LHCN-M2 (cell line): ENCODE measurements around the gene GUCD1. TPM values are rescaled to one million over a fixed set of nuclear protein-coding genes. Genes with fewer than 3 reads are reported as not detected.
"Not testable (repeated sequence)": the region's sequence is repeated elsewhere in the genome, so short reads cannot be mapped to it uniquely, and the experiment has no call there.

Experiments
- DNase-seq: peaks from one replicate; pipeline ENCODE4 v3.0.0-alpha.2; 2012; ENCODE audit warnings: low read depth
- polyA plus RNA-seq: library from polyadenylated mRNA; unstranded; fragments of >200 nt; gene quantifications from one replicate; pipeline ENCODE4 v1.2.1, GENCODE V29; 2012; ENCODE audit warnings: missing spikeins
- total RNA-seq: library from RNA; depleted of rRNA; stranded (reverse); fragments of >200 nt; gene quantifications from 2 replicates; pipeline ENCODE4 v1.2.3, GENCODE V29; 2014; rRNA removed

The GUCD1 gene
- total RNA-seq: 145 and 163 TPM in 2 replicates
- 81.2 TPM for polyA plus RNA-seq

DNA sequence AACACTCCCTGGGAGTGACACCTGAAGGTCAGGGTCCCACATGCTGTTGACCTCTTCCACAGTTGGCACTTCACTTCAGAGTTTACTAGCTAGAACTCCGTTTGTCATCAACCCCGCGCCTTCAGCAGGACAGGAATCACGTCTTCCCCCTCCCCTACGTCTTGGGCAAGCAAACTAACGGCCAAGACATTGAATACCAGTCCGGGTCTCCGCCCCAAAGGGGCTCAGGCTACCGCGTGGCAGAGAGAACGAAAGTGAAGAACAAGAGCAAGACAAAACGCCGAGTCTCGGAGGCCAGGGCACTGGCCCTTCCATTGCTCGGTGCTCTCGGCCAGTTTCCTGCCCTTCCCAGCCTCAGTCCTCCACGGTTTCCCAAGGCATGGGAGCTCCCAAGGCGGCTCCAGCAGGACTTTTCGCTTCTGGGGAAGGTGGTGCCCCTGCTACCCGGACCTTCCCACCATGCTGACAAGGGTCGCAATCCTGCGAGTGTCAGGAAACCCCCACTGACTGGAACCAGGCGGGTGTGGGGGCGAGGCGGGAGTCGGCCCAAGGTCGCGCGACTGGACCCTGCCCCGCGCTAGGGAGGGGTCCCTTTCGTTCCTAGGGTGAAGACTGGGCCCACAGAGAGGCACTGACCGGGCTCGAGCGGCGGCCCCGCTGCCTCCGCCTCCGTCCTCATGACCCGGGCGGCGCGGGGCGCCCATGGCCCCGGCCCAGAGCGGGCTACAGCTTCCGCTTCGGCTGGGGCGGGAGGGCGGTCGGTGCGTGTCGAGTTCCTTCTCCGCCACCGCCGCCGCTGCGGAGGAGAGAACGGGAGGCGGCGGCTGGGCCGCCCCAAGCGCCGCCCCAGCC lies at the start of gene GUCD1:
Gene GUCD1 (minus strand): TSS at position 826 of the 852 bp plus-strand sequence. CDS start 147 bp downstream, at position 679.
- DNase-seq: peak; percentile 34

DNA sequence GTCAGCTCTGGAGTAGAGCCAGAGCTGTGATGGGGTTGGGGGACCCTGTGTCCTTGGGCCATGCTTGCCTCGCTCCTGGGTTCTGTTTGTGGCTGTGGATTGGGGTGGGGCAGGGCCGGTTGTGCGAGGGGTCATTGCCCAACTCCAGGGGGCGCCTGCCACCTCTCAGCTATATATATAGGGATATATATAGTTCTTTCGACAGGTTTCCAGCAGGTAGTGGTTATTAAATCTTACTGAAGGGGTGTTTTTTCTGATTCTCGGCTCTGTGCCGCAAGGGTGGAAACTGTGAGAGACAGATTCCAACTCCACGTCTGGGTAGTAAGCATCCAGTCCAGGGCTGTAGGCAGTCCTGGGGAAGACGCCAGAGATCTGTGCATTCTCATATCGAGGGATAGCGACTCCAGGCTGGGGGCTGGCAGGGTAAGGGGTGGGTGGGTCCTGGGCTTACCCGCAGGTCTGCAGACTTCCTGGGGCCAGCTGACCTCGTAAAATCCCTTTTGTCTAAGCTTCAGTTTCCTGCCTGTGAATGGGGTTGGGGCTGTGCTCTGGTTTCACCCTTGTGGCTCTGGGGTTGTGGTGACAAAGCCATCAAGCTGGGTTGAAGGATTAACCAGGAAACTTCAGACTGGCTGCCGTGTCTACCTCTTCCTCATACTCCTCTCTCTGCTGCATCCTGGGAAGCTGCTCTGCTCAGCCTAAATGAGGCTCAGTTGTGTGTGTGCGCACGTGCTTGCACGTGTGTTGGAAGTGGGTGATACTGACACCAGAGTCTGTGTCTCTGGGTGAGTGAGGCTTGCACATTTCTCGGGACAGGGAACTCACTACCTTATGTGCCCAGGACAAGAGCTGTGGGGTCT lies 49.1 kb upstream of the GUCD1 start:
- DNase-seq: not testable (repeated sequence)

DNA sequence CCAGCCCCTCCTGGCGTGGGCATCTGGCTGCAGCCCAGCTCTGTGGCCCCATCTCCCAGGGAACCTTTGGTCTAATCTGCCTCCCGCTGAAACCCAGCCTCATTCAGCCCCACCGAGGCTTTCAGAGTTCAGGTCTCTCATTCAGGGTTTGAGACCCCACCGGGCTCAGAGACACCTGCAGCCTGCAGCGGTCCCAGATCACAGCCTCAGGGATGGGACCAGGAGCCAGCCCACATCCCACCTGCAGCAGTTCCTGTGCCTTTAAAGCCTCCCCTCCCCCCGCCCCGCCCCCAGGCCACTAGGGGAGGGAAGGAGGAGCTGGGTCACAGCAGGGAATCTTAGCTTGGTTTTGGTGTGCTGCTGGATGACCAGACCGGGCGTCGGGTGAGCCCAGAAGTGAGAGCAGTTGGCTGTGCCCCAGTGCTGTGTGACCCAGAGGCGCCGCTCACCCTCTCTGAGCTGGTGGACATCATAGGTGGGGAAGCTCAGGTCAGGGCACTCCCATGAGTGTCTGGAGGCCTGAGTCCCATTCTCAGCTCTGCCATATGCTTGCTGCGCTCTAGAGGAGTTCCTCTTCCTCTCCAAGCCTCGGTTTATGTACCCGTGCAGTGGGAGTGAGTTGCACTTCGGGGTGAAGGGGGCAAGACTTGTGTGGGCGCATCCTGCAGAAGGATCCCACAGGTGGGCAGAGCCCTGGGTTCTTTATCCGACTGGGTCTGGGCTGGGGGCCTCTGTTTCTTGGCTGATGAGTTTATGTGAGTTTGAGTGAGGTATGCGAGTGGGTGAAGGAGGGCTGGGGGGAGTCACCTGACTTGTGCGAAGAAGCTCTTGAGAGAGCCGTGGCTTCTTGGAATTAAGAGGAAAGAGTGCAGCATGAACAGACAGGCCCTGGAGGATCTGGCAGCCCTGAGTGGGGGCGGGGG lies 48.2 kb upstream of the GUCD1 start, which contains the start of gene GGT1:
Gene GGT1 (plus strand): TSS at position 347 of the 923 bp plus-strand sequence. CDS start 7,889 bp downstream, outside the sequence.
- DNase-seq: not testable (repeated sequence)

DNA sequence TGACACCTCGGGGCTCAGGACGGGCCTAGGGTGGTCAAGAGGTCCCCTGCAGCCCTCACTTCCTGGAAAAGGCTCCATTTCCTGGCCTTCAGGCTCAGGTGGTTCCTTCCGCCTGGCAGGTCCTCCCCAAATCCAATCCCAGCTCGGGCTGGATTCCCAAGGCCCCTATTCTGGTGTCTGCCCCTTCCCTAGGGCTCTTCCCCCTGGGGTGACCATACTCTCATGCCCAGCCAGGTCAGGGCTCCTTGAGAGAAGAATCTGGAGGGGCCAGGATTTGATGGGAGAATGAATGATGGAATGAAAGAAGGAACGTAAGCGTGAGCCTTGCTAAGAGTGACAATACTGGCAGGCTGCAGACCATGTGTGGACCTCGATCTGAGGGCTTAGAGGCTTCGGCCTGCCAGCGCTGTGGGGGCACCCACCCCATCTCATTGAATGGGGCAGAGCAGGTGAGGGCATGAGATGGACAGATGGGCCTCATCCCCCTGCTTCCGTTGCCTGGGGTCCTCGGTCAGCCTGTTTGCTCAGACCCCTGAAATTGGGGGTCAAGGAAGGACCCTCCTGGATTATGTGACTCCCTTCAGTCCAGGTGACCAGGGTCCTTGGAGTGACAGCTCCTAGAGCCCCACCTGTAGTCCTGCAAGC lies 47.3 kb upstream of the GUCD1 start:
- not testable (repeated sequence) for DNase-seq

DNA sequence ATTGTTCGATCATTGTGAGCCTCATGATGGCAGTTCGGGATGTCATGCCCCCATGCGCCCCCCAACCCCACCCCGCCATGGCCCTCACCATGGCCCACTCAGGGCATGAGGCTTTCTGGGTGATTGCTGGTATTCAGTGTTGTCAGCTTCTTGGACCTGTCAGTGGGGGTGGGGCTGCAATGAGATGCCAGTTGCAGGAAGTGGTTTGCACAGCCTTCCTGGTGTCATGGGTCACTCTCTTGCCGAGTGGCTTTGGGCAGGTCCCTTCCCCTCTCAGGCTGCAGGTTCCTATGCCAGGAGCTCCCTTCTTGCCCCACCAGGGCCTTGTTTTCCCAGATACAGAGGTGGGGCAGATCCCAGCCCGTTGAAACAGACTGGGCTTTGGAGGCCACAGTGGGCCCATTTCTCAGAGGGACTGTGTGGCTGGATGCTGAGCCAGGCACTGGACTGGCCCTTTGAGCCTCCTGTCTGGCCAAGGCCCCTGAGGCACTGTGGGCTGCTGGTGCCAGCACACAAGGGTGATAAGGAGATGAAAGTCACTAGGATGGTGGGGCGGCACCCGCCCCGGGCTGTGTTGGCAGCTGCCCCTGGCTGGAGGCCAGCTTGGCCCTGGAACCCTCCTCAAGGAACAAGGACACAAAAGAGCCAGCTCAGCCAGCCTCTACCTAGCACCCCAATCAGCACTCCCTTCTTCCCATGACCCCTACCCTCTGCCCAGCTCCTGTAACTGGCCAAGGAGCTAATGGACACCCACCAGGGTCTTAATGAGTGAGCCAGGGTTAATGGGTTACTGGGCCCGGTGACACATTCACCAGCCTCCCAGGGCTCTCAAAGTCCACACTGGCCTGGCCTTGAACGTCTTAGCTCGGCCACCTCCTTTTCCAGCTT lies 46.5 kb upstream of the GUCD1 start:
- no peak for DNase-seq

DNA sequence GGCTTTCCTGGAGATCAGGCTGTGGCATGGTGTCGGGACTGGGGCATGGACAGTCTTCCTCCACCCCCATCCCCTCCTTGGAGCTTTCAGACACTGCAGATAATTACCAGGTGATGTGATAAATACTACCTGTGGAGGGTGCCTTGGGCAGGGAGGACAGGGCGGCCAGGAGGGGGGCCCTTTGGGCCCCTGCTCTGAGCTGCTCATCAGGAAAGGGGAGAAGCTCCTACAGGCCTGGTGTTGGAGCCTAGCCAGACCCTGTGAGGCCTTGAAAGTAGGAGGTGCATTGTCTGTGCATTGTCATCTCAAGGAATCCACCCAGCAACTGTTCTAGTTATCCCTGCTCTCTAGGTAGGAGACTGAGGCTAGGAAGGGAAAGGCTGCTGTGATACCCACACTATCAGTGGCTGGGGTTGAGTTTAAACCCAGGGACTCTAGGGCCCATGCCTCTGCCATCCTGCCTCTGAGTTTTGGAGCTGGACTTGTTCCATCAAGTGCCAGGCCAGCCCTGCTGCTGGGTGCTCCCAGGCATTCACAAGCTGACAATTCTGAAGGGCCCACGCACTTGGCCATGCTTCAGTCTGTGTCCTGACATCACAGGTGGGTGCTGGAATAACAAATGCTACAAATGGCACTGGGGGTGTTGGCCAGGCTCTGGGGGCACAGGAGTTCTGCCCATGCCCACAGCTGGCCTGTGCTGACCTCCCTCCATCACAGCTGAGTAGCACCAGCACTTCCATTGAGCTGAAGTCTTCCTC lies 45.2 kb upstream of the GUCD1 start:
- DNase-seq: not testable (repeated sequence)

DNA sequence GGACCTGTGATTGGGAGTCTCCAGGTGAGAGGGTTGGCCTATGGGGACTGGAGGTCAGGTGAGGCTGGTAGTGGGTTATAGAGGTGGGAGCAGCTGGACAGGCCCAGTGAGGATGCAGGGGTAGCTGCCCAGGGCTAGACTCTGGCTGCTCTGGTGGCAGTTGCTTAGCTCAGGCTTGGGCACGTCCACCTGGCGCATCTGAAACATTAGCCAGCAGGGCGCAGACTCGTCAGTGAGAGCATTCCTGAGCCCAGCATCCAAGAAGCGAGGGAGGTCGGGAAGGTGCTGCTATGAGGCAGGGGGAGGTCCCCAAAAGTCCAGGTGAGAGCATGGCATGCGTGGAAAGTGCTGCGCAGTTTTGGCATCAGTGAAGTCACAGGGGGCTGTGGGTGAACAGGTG lies 44.6 kb upstream of the GUCD1 start:
- DNase-seq: no peak

DNA sequence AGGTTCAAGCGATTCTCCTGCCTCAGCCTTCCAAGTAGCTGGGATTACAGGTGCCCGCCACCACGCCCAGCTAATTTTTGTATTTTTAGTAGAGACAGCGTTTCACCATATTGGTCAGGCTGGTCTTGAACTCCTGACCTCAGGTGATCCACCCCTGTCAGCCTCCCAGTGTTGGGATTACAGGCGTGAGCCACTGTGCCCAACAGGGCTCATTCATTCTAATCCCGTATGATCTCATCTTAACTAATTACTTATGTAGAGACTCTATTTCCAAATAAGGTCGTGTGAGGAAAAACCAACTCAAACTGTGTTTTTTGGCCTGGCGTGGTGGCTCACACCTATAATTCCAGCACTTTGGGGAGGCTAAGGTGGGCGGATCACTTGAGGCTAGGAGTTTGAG lies 42.1 kb upstream of the GUCD1 start:
- not testable (repeated sequence) for DNase-seq

DNA sequence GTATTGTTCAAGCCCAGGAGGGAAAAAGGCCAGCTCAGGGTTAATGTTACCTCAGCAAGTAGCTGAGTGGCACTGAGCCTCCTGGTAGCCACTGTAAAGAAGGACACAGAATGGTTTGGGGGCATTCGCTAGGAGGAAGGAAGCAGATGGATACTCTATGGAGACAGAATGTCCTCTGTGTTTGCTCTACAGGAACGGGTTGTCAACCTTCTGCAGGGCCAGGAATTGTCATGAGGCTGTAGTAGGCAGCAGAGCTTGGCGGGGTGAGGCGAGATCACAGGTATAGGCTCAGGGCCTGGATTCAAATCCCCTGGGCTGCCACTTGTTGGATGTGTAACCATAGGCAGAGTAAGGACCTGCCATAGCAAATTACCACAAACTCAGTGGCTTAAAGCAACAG lies 40.9 kb upstream of the GUCD1 start:
- no peak for DNase-seq

DNA sequence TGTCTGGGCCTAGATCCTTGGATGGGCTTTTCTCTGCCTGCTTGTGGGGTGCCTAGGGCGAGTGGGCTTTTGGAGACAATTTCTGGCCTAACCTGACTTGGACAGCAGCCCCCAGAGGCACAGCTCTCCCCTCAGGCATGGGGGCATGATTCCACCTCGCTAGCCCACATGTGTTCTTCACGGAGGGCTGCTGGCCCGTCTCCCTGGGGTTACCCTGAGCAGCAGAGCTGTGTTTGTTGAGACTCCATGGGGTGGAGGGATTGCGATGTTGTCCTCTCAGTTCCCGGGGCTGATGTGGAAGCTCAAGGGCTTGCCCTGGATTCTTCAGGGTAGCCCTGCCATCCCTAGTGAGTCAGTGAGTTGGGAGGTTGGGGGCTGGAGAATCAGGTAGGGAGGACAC lies 40.3 kb upstream of the GUCD1 start:
- DNase-seq: no peak

DNA sequence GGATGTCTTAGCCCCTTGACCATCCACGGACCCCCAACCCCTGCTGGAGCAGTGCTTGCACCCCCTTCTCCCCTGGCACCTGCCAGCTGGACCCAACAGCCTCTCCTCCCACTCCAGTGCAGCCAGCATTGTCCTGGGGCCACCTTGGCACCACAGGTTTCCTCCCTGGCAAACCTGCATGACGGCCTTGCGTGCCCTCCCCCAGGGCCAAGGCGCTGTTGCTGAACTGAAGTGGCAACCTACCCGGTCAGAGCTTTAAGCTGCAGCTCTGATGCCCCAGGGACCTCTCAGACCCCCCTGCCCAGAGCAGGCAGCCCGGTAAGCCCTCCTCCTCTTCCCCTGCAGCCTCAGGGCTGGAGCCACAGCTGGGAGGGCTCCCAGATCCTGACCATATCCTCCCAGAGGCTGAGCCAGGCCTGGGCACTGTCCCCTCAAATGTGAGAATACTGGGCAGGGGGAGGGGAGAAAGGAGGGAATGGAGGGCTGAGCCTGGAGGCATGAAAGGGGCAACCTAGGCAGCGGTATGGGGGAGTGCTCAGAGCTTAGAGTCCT lies 39.7 kb upstream of the GUCD1 start:
- no peak for DNase-seq

DNA sequence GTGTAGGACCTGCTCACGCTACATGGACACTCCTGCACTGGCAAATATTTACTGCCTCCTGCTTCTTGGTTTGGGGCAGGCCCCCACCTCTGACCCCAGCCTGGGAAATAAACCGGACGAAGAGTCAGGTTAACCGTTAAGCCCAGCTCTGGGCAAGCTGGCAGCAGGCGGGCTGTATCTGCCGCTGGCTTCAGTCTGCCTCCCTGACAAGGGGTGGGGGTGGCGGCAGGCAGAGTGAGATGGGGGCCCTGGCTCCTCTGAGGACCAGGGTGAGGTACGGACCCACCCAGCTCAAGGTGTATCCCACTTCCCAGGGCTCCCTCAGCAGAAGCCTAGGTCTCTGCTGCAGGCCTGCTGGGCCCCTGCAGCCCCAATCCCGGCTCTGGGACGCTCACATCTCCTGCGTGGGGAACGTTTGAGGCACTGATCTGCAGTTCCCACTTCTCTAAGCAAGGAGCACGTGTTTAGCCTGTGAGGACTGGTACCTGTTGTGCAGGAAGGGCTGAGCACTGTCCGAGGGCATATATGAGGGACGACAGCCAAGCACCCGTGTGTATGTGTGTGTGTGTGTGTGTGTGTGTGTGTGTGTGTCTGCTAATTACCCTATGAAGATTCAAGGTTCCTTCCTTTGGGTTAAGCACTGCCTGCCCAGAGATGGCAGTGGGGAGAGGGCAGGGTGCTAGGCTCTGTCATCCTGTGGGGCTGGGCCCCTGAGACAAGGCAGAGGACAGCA lies 39.1 kb upstream of the GUCD1 start:
- no peak for DNase-seq

DNA sequence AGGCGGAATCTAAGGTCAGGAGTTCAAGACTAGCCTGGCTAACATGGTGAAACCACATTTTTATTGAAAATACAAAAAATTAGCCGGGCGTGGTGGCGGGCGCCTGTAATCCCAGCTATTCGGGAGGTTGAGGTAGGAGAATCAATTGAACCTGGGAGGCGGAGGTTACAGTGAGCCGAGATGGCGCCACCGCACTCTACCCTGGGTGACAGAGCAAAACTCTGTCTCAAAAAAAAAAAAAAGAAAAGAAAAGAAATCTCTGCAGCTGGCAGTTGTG lies 38.6 kb upstream of the GUCD1 start:
- not testable (repeated sequence) for DNase-seq

DNA sequence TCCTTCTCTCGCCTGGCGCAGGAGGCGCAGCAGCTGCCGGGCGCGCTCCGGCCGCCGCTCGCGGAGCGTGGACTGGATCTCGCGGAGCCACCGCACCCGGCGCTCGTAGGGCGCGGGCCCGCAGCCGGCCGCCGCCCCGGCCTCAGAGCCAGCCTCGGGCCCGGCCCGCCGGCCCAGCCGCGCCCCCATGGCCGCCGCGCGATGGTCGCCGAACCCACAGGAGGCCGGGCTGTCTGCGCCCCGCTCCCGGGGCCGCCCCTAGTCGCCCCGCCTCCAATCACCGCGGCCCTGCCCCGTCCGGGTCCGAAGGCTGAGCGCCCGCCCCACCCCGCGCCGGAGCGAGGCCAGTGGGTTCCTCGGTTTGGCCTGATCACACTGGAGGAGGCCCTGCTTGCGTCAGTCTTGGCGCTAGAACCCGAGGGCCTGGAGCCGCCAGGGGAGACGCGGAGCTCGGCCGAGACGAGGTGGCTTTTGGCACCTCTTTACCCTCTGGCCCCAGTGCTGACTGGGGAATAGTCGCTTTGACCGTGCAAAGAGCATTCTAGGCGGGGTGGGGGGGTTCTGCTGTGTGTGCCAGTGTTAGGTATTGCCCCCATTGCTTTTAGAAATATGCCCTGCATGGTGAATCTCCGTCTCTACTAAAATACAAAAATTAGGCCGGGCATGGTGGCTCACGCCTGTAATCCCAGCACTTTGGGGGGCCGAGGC lies 38.1 kb upstream of the GUCD1 start, which contains the start of gene LRRC75B:
Gene LRRC75B (minus strand): TSS at position 223 of the 708 bp plus-strand sequence. CDS start 34 bp downstream, at position 189.
- peak; percentile 76 for DNase-seq

DNA sequence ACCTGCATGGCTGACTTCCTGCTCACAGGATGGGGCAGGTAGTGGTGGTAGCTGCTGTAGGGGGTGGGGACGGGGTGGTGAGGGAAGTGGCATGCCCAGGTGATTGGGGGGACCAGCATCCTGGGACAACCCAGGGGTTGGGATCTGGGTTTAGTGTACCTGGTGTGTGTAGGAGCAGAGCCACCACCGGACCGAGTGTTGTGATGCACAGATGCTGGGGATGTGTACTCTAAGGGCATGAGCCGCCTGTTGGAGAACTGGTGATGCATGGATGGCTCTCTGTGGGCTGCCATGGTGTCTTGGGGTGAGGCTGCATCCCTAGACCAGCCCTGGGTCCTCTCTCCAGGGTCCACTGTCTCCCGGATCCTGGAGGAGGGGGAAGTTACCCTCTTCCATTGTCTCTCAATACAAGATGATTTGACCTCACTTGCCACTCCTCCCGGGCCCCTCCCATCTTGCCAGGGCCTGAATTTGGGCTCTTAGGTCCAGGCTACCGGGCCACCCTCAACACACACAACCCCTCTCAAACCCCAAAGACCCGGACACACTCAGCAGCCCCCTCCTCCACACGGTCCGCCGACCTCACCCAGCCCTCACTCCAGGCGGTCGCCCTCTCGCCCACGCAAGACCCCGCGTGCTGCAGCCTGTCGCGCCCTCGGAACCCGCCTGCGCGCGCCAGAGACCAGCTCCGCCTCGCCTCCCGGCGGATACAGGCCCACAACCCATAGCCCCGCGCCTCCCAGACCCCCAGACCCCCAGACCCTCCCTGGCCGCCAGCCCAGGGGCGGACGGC lies 37.3 kb upstream of the GUCD1 start:
- no peak for DNase-seq

DNA sequence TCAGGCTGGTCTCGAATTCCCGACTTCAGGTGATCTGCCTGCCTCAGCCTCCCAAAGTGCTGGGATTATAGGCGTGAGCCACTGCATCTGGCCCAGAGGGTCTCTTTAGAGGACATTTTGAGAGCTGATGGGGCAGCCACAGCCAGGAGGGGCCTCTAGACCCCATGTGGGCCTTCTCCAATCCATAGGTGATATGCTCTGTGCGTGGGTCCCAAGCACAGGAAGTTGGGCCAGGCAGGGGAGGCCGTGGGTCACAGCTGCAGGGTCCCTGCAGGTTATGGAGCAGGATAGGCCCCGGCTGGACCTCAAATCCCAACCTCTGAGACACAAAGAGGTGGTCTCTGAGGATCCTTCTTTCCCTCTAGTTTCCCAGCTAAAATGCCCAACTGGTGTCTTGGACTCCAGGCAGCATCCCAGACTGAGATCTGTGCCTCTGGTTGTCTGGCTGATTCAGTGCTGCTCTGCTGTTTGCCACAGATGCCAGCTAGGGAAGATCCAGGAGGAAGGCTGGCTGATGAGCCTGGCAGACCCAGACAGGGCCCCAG lies 36.4 kb upstream of the GUCD1 start:
- no peak for DNase-seq
